HG02852 (cell line): Measurements from ENCODE around the gene SUPT3H.
"Not testable (repeated sequence)": the region's sequence is repeated elsewhere in the genome, so short reads cannot be mapped to it uniquely, and the experiment has no call there.

Experiments used
- ATAC-seq: cut with Tn5 transposase; IDR thresholded peaks from one replicate; pipeline ENCODE4 v1.9.1; 2021; ENCODE audit warnings: mild to moderate bottlenecking, moderate library complexity; ENCODE audit not compliant: unreplicated experiment

Gene SUPT3H

DNA sequence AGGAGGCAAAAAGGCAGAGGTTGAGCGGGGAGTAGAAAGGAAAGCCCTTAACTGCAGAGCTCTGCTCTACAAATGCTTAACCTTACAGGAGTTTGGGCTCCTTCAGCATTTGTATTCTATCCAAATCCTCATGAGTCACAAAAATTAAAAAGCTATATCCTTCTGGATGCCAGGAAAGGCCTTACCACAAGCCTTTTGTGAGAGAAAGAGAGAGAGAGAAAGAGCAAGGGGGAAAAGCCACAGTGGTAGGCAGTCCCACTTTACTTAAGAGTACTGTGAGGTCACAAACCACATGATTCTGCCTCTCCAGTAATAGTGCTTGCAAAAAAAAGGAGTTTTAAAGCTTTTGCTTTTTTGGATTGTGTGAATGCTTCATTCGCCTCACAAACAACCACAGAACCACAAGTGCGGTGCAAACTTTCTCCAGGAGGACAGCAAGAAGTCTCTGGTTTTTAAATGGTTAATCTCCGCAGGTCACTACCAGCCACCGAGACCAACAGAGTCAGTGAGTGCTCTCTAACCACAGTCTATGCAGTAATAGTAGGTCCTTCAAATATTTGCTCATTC lies 49.7 kb downstream of the SUPT3H start, which contains the start of gene RUNX2:
TSS of gene RUNX2 (plus strand) at position 375 of the 567 bp plus-strand sequence. CDS start 397 bp downstream, outside the sequence.
- ATAC-seq, result no peak

- no peak for ATAC-seq
Observed at GRCh38 chr6:45326698-45327417, 50.9 kb downstream of the SUPT3H start.

- ATAC-seq, result no peak
Observed at GRCh38 chr6:45323656-45324224, 54.0 kb downstream of the SUPT3H start.

DNA sequence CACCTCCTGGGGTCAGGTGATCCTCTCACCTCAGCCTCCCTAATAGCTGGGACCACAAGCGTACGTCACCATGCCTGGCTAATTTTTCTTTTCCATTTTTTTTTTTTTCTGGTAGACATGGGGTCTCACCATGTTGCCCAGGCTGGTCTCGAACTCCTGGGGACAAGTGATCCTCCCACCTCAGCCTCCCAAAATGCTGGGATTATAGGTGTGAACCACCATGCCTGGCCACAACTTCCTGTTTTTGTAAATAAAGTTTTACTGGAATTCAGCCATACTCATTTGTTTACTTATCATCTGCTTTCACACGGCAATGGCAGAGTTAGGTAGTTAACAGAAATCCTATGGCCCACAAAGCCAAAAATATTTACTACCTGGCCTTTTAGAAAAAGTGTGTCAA lies 57.4 kb downstream of the SUPT3H start:
- ATAC-seq, result no peak

DNA sequence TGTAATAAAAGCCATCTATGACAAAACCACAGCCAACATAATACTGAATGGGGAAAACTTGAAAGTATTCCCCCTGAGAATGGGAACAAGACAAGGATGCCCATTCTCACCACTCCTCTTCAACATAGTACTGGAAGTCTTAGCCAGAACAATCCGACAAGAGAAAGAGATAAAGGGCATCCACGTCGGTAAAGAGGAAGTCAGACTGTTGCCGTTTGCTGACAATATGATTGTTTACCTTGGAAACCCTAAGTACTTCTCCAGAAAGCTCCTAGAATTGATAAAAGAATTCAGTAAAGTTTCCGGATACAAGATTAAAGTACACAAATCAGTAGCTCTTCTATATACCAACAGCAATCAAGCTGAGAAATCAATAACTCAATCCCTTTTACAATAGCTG lies 63.6 kb downstream of the SUPT3H start:
- ATAC-seq, result no peak

- no peak for ATAC-seq
Observed at GRCh38 chr6:45310118-45310788, 67.5 kb downstream of the SUPT3H start.

- ATAC-seq, result no peak
Observed at GRCh38 chr6:45305546-45305945, 72.2 kb downstream of the SUPT3H start.

DNA sequence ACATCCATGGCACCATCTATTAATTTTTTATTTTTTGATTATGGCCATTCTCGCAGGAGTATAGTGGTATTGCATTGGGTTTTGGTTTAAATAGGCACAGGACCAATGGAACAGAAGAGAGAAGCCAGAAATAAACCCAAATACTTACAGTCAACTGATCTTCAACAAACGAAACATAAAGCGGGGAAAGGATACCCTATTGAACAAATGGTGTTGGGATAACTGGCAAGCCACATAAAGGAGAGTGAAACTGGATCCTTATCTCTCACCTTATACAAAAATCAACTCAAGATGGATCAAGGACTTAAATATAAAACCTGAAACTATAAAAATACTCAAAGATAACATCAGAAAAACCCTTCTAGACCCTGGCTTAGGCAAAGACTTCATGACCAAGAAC lies 74.9 kb downstream of the SUPT3H start:
- ATAC-seq, result no peak

GRCh38 chr6:45301348-45302142 lies 76.2 kb downstream of the SUPT3H start:
- no peak for ATAC-seq

DNA sequence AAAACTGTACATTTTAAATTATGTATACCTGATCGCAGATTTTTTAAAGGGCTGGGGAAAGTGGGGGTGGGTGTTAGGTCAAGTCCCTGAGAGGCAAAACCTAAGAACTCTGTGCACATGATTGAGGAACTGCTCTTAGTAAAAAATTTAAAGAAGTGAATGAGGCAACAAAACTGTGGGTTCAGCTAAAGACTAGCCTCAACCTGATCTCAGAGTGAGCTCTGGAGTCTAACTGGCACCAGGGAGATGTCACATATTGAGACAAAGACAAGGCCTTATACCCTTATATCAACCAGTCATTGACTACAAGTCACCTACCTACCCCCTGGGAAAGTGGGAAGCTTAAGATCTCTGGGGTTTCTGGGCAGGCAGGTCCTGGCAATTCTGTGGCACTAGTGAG lies 77.0 kb downstream of the SUPT3H start:
- no peak for ATAC-seq

DNA sequence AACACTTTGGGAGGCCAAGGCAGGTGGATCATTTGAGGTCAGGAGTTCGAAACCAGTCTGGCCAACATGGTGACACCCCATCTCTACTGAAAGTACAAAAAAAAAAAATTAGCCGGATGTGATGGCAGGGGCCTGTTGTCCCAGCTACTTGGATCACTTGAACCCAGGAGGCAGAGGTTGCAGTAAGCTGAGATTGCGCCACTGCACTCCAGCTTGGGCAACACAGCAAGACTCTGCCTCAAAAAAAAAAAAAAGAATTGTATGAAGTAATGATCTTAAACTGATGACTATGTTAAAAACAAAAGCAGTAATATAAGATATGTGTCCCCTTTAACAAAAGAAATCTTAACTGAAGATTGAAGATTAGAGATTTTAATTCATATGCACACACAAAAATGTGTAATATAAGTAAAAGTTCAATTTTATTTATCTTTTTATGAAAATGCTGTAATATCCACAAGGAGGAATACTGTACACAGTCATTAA lies 78.6 kb downstream of the SUPT3H start:
- ATAC-seq, result no peak

GRCh38 chr6:45297320-45297719 lies 80.4 kb downstream of the SUPT3H start:
- ATAC-seq, result no peak

- ATAC-seq, result not testable (repeated sequence)
Observed at GRCh38 chr6:45294065-45294701, 83.6 kb downstream of the SUPT3H start.

DNA sequence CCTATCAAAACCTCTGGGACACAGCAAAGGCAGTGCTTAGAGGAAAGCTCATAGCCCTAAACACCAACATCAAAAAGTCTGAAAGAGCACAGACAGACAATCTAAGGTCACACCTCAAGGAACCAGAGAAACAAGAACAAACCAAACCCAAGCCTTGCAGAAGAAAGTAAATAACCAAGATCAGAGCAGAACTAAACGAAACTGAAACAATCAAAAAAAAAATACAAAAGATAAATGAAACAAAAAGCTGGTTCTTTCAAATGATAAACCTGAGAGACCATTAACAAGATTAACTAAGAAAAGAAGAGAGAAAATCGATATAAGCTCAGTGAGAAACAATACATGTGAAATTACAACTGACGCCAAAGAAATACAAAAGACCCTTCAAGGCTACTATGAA lies 84.4 kb downstream of the SUPT3H start:
- no peak for ATAC-seq

- ATAC-seq, result no peak
Observed at GRCh38 chr6:45289751-45290514, 87.8 kb downstream of the SUPT3H start.

GRCh38 chr6:45286707-45287106 lies 91.0 kb downstream of the SUPT3H start:
- not testable (repeated sequence) for ATAC-seq

GRCh38 chr6:45278367-45278766 lies 99.4 kb downstream of the SUPT3H start:
- no peak for ATAC-seq

DNA sequence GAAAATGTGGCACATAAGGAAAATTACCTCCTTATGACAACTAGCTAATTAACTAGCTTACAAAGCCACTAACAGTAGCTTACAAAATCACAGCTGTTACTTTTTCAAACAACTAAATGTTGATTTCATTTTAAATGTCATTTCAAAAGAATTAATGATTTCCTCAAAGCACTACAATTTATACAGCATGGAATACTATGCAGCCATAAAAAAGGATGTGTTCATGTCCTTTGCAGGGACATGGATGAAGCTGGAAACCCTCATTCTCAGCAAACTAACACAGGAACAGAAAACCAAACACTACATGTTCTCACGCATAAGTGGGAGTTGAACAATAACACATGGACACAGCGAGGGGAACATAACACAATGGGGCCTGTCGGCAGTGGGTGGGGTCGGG lies 100.0 kb downstream of the SUPT3H start:
- ATAC-seq, result not testable (repeated sequence)

GRCh38 chr6:45275358-45275757 lies 102.4 kb downstream of the SUPT3H start:
- no peak for ATAC-seq

GRCh38 chr6:45272626-45273025 lies 105.1 kb downstream of the SUPT3H start:
- no peak for ATAC-seq
